Measurements from ENCODE around the gene CYBC1.

DNA sequence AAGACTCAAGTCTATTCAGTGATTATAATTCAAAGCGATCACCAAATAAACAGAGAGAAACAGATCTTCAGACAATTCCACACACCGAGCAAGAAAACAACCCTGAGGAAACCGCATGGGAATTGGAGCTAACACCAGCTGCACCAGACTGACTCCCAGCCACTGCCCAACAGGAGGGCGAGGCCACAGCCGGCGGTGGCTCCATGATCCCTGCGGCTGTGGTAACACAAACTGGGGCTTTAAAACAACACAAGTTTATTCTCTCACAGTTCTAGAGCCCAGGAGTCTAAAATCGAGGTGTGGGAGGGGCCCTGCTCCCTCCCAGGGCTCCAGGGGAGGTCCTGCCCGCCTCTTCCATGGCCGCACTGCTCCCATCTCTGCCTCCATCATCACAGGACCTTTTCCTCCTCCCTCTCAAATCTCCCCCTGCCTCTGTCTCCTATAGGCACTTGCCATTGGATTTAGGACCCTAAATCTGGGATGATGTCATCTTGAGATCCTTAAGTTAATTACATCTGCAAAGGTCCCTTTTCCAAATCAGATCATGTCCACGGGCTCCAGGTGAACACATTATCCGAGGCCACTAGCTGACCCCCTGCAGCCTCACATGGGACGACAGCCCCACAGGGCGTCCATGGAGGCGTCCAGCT, 42.1 kb downstream of the CYBC1 start:
- TF ChIP-seq, protein P1, sequence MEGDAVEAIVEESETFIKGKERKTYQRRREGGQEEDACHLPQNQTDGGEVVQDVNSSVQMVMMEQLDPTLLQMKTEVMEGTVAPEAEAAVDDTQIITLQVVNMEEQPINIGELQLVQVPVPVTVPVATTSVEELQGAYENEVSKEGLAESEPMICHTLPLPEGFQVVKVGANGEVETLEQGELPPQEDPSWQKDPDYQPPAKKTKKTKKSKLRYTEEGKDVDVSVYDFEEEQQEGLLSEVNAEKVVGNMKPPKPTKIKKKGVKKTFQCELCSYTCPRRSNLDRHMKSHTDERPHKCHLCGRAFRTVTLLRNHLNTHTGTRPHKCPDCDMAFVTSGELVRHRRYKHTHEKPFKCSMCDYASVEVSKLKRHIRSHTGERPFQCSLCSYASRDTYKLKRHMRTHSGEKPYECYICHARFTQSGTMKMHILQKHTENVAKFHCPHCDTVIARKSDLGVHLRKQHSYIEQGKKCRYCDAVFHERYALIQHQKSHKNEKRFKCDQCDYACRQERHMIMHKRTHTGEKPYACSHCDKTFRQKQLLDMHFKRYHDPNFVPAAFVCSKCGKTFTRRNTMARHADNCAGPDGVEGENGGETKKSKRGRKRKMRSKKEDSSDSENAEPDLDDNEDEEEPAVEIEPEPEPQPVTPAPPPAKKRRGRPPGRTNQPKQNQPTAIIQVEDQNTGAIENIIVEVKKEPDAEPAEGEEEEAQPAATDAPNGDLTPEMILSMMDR (optimal IDR thresholded peaks at IDR 0.05 in 1 of 3, IDR thresholded peaks at IDR 0.05 in 1 of 3, conservative IDR thresholded peaks at IDR 0.05 in 1 of 3; ENCODE audit: extremely low read depth in 1 of 3, insufficient read depth in 2 of 3, low read length in 3 of 3), result no peak
- TF ChIP-seq EZH2 (IDR thresholded peaks at IDR 0.05; ENCODE audit: low read length), result no peak

Data from keratinocyte (primary cell).